Measurements from ENCODE around the gene NDUFAF2.
"Not testable (repeated sequence)": the region's sequence is repeated elsewhere in the genome, so short reads cannot be mapped to it uniquely, and the experiment has no call there.

The NDUFAF2 gene

GRCh38 chr5:61031301-61031700 is 86.3 kb downstream of the NDUFAF2 start:
- DNase-seq (ENCODE audit: low read depth, low spot score); H3K27ac ChIP-seq: not testable (repeated sequence)

GRCh38 chr5:61044545-61044944 is 99.5 kb downstream of the NDUFAF2 start:
- no peak overlapping the region for H3K27ac ChIP-seq
- no peak for DNase-seq (ENCODE audit: low read depth, low spot score)

GRCh38 chr5:61047346-61047745 is 102.3 kb downstream of the NDUFAF2 start:
- no peak for DNase-seq (ENCODE audit: low read depth, low spot score)
- no peak overlapping the region for H3K27ac ChIP-seq

GRCh38 chr5:61048534-61048933 is 103.5 kb downstream of the NDUFAF2 start:
- H3K27ac ChIP-seq = peak overlapping the region; percentile 38
- DNase-seq (ENCODE audit: low read depth, low spot score) = peak; percentile 33

- no peak overlapping the region for H3K27ac ChIP-seq
- no peak for DNase-seq (ENCODE audit: low read depth, low spot score)
Measured at GRCh38 chr5:61050292-61050691, 105.3 kb downstream of the NDUFAF2 start.

GRCh38 chr5:61051267-61051666 is 106.3 kb downstream of the NDUFAF2 start:
- DNase-seq (ENCODE audit: low read depth, low spot score) = no peak
- H3K27ac ChIP-seq = peak overlapping the region; percentile 62

- DNase-seq (ENCODE audit: low read depth, low spot score) = peak; percentile 77
Measured at GRCh38 chr5:61052882-61053281, 107.9 kb downstream of the NDUFAF2 start.

GRCh38 chr5:61053937-61054336 is 108.9 kb downstream of the NDUFAF2 start:
- DNase-seq (ENCODE audit: low read depth, low spot score) = no peak
- H3K27ac ChIP-seq = peak overlapping the region; percentile 62

More at GRCh38 chr5:61052882-61053281, 107.9 kb downstream of the NDUFAF2 start:
- H3K27ac ChIP-seq = peak overlapping the region; percentile 62

- DNase-seq (ENCODE audit: low read depth, low spot score) = no peak
- H3K27ac ChIP-seq = no peak overlapping the region
Measured at GRCh38 chr5:61055434-61056006, 110.5 kb downstream of the NDUFAF2 start.

GRCh38 chr5:61059499-61059898 is 114.5 kb downstream of the NDUFAF2 start:
- DNase-seq (ENCODE audit: low read depth, low spot score) = no peak
- no peak overlapping the region for H3K27ac ChIP-seq

- no peak for DNase-seq (ENCODE audit: low read depth, low spot score)
- no peak overlapping the region for H3K27ac ChIP-seq
Measured at GRCh38 chr5:61069150-61069549, 124.1 kb downstream of the NDUFAF2 start.

GRCh38 chr5:61071526-61071925 is 126.5 kb downstream of the NDUFAF2 start:
- no peak for DNase-seq (ENCODE audit: low read depth, low spot score)
- H3K27ac ChIP-seq = peak overlapping the region; percentile 3

GRCh38 chr5:61076626-61077025 is 131.6 kb downstream of the NDUFAF2 start:
- DNase-seq (ENCODE audit: low read depth, low spot score) = no peak
- H3K27ac ChIP-seq = no peak overlapping the region

- DNase-seq (ENCODE audit: low read depth, low spot score) = no peak
- no peak overlapping the region for H3K27ac ChIP-seq
Measured at GRCh38 chr5:61081741-61082140, 136.7 kb downstream of the NDUFAF2 start.

- no peak overlapping the region for H3K27ac ChIP-seq
- DNase-seq (ENCODE audit: low read depth, low spot score) = no peak
Measured at GRCh38 chr5:61082516-61083280, 137.7 kb downstream of the NDUFAF2 start.

- no peak for DNase-seq (ENCODE audit: low read depth, low spot score)
- no peak overlapping the region for H3K27ac ChIP-seq
Measured at GRCh38 chr5:61084658-61085057, 139.7 kb downstream of the NDUFAF2 start.

- H3K27ac ChIP-seq = no peak overlapping the region
- DNase-seq (ENCODE audit: low read depth, low spot score) = no peak
Measured at GRCh38 chr5:61085885-61086284, 140.9 kb downstream of the NDUFAF2 start.

GRCh38 chr5:61087921-61088320 is 142.9 kb downstream of the NDUFAF2 start:
- no peak for DNase-seq (ENCODE audit: low read depth, low spot score)
- no peak overlapping the region for H3K27ac ChIP-seq

- no peak for DNase-seq (ENCODE audit: low read depth, low spot score)
Measured at GRCh38 chr5:61089351-61089750, 144.3 kb downstream of the NDUFAF2 start.

GRCh38 chr5:61093046-61093771 is 148.2 kb downstream of the NDUFAF2 start:
- H3K27ac ChIP-seq = not testable (repeated sequence)

More at GRCh38 chr5:61089351-61089750, 144.3 kb downstream of the NDUFAF2 start:
- no peak overlapping the region for H3K27ac ChIP-seq

GRCh38 chr5:61097465-61097864 is 152.5 kb downstream of the NDUFAF2 start:
- H3K27ac ChIP-seq = no peak overlapping the region
- DNase-seq (ENCODE audit: low read depth, low spot score) = no peak

More at GRCh38 chr5:61093046-61093771, 148.2 kb downstream of the NDUFAF2 start:
- DNase-seq (ENCODE audit: low read depth, low spot score) = not testable (repeated sequence)
